PFSK-1 (cell line): Measurements from ENCODE around the gene ANAPC13.

Experiments
- FOXP2 ChIP-seq: optimal IDR thresholded peaks from 2 replicates; pipeline ENCODE3; 2011; ENCODE audit warnings: borderline replicate concordance, control low read depth, inconsistent platforms; ENCODE audit not compliant: insufficient read depth; ENCODE audit errors: extremely low read length, extremely low read depth
- POLR2AphosphoS5 ChIP-seq: IDR thresholded peaks from 2 replicates; pipeline ENCODE4 v1.6.1; 2012; ENCODE audit warnings: low read depth, mild to moderate bottlenecking, control low read depth, low read length, moderate library complexity
- REST ChIP-seq, 2 experiments: IDR thresholded peaks; 2 replicates each; pipeline versions ENCODE4 v1.6.1 to v1.8.0; 2011 to 2012; ENCODE audit warnings: low read depth in 2 of 2, low read length in 2 of 2, control low read depth in 1 of 2, inconsistent platforms in 1 of 2, mild to moderate bottlenecking in 1 of 2, moderate library complexity in 1 of 2; ENCODE audit not compliant: insufficient read depth in 1 of 2
- SIN3A ChIP-seq: IDR thresholded peaks from 2 replicates; pipeline ENCODE4 v1.6.1; 2012; ENCODE audit warnings: mild to moderate bottlenecking, low read length, moderate library complexity, borderline replicate concordance; ENCODE audit not compliant: insufficient read depth
- TAF1 ChIP-seq: IDR thresholded peaks from 2 replicates; pipeline ENCODE4 v1.6.1; 2012; ENCODE audit warnings: low read length, control low read depth, borderline replicate concordance; ENCODE audit not compliant: insufficient read depth

The ANAPC13 gene

DNA sequence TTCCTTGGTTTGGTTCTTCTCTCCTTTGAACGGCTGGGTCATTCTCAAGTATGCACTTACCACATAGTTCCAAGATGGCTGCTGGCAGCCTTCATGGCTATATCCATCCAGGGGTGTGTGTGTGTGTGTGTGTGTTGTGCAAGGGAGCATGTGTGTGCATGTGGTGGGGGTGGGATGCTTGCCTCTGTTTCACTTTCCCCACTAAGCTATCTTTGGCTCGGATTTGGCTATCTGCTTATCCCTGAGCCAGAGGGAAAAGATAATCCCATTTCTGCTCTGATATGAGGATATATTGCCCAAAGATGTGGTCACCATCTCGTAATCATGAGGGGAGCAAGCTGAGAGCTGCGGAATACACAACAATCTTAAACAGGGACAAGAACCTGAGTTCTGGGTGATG is 26.2 kb downstream of the ANAPC13 start:
- TF ChIP-seq POLR2AphosphoS5 (no peak), FOXP2 (no peak), REST (IDR thresholded peaks at IDR 0.05; ENCODE audit: insufficient read depth in 1 of 2, low read depth in 2 of 2, low read length in 2 of 2) (no peak), SIN3A (no peak), TAF1 (no peak)

- TF ChIP-seq REST (IDR thresholded peaks at IDR 0.05; ENCODE audit: insufficient read depth in 1 of 2, low read depth in 2 of 2, low read length in 2 of 2) = no peak
- TF ChIP-seq TAF1 = no peak
- no peak for TF ChIP-seq SIN3A
- TF ChIP-seq FOXP2 = no peak
- TF ChIP-seq POLR2AphosphoS5 = no peak
Observed at GRCh38 chr3:134458406-134458945, 27.3 kb downstream of the ANAPC13 start.

DNA sequence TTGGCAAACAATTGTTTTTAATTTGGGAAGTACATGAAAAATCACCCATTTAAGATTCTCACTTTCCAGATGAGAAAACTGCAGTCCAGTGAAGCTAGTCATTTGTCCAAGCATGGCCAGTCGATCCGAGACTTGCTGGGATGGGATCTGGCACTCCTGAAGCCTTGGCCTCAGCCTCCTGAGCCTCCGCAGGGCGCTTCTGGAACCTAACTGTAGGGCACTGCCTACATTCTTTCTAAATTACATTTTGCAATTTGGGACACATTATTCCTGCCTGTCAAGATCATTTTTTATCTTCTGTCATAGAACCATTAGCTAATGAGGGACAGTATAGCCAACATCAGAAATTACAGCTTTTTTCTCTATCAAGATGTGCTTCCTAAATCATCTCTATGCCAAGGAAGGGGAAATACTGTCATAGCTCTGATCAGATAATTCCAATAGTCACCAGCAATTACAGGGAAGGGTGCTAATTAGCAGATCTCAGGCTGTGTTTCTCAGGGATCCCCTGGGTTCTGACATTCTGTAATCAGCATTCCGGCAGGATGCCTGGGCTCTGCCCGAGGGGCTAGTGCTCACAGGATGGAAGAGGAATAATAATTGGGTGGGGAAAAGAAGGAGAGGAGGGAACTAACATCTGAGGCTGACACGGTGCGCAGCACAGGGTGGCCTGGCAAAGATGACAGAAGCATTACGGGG is 28.3 kb downstream of the ANAPC13 start:
- no peak for TF ChIP-seq REST (IDR thresholded peaks at IDR 0.05; ENCODE audit: insufficient read depth in 1 of 2, low read depth in 2 of 2, low read length in 2 of 2)
- TF ChIP-seq SIN3A = no peak
- no peak for TF ChIP-seq FOXP2
- TF ChIP-seq POLR2AphosphoS5 = no peak
- TF ChIP-seq TAF1 = no peak

- TF ChIP-seq FOXP2 (no peak), POLR2AphosphoS5 (no peak), TAF1 (no peak), REST (IDR thresholded peaks at IDR 0.05; ENCODE audit: insufficient read depth in 1 of 2, low read depth in 2 of 2, low read length in 2 of 2) (no peak)
Observed at GRCh38 chr3:134453631-134454030, 32.2 kb downstream of the ANAPC13 start.

DNA sequence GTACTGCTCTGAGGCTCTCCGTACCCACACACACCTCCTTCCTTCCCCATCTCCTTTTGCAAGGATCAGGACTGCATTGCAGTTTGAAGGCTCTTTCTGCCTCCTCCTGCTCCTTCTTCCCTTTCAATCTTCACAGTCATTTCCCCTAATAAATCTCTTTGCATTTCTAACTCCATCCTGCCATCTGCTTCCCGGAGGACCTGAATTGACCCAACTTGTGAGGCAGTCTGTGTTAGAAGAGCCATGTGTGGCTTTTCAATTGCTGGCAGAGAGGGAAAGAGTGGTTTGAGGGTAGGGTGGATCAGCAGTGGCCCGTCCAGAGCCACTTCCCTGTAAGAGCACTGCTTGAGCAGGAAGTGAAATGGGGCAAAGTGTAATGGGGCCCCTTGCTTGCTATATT is 35.8 kb downstream of the ANAPC13 start:
- no peak for TF ChIP-seq POLR2AphosphoS5
- no peak for TF ChIP-seq SIN3A
- TF ChIP-seq REST (IDR thresholded peaks at IDR 0.05; ENCODE audit: insufficient read depth in 1 of 2, low read depth in 2 of 2, low read length in 2 of 2) = no peak
